Duodenal mucosa (tissue), 2 donors: Measurements from ENCODE around the gene CTDP1.

Experiments used
- H3K27ac ChIP-seq: one replicate; pipeline ENCODE4 v1.7.0; 2013; ENCODE audit warnings: low read depth, low read length
- H3K27me3 ChIP-seq, 2 donors: one replicate each; pipeline ENCODE4 v1.7.0; 2013; ENCODE audit warnings: low read length in 2 of 2, control low read depth in 1 of 2; ENCODE audit not compliant: insufficient read depth in 2 of 2, control insufficient read depth in 1 of 2
- H3K36me3 ChIP-seq, 2 donors: one replicate each; pipeline ENCODE4 v1.7.0; 2013; ENCODE audit warnings: low read length in 2 of 2, control low read depth in 1 of 2; ENCODE audit not compliant: insufficient read depth in 2 of 2, control insufficient read depth in 1 of 2
- H3K4me1 ChIP-seq, 2 donors: one replicate each; pipeline ENCODE4 v1.7.0; 2013; ENCODE audit warnings: low read length in 2 of 2, control low read depth in 1 of 2; ENCODE audit not compliant: insufficient read depth in 2 of 2, control insufficient read depth in 1 of 2
- H3K4me3 ChIP-seq, 2 donors: one replicate each; pipeline ENCODE4 v1.7.0; 2013; ENCODE audit warnings: low read length in 2 of 2, low read depth in 1 of 2
- H3K9ac ChIP-seq, 2 donors: one replicate each; pipeline ENCODE4 v1.7.0; 2013; ENCODE audit warnings: low read length in 2 of 2, low read depth in 1 of 2
- H3K9me3 ChIP-seq, 2 donors: one replicate each; pipeline ENCODE4 v1.7.0; 2013; ENCODE audit warnings: low read length in 2 of 2, control low read depth in 1 of 2; ENCODE audit not compliant: control insufficient read depth in 1 of 2

CTDP1 gene

DNA sequence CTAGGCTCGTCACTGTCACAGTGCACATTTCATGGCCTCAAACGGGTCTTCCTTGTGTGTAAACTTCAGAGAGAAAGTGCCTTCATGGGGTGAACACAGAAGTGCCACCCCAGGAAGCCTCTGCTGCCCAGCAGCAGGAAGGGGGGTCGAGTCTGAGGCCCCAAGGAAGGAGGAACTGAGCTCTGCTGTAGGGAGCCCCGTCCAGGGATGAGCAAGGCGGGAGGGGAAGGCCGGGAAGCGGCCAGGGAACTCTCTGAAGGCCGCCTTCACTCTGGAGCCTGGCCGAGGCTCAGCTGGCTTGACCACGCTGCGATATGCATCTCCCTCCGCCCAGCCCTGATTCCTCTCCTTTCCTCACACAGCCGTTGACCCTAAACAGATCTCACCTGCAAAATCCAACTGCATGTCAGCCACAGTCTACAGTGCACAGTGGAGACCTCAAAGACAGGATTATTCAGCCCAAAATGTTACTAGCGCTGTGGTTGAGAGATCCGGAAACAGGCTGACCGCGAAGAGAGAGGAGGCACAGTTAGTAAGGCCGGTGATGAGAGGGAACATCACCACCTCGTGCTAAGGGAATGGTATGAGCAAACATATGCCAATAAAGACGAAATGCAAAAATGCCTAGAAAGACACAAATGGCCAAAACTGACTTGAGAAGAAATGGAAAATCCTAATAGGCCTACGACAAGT lies 34.2 kb upstream of the CTDP1 start:
- Histone ChIP-seq H3K36me3 (no peaks in the 10 kb centered on the region), H3K27ac (no peak overlapping the region), H3K4me1 (no peaks in the 10 kb centered on the region), H3K9me3 (no peaks in the 10 kb centered on the region), H3K27me3 (no peaks in the 10 kb centered on the region), H3K9ac (no peak overlapping the region), H3K4me3 (no peak overlapping the region)

DNA sequence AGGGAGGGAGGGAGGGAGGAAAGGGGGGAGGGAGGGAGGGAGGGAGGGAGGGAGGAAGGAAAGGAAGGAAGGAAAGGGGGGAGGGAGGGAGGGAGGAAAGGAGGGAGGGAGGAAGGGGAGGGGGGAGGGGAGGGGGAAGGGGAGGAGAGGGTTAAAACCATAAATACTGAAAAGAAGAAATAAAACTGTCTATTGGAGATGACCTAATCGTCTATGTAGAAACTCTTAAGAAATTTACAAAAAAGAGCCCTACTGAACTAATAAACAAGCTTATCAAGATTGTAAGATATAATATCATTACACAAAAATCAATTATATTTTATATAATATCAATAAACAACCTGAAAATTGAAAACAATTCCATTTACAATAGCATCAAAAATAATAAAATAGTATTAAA lies 32.3 kb upstream of the CTDP1 start:
- Histone ChIP-seq H3K36me3 (no peaks in the 10 kb centered on the region), H3K4me1 (no peaks in the 10 kb centered on the region), H3K9ac (no peak overlapping the region), H3K9me3 (no peaks in the 10 kb centered on the region), H3K27me3 (no peaks in the 10 kb centered on the region), H3K27ac (no peak overlapping the region), H3K4me3 (no peak overlapping the region)

DNA sequence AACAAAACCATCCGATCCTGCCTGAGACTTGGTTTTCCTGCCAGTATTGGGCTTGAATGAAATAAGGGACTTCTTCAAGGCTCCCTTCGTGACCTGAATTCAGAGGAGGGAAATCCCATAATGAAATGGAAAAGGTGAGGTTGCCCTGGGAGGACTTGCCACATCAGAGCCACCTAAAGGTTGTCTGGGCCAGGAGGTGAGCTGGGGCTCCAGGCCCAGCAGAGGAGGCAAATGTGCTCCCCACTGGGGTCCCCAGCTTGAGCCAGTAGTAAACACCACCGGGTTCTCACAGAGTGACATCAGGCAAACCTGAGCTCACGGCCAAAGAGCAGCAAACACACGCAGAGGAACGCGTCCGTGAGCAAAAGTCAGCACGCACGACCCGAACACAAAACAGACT lies 28.6 kb upstream of the CTDP1 start:
- H3K9me3 ChIP-seq, result no peaks in the 10 kb centered on the region
- H3K27ac ChIP-seq, result no peak overlapping the region
- no peaks in the 10 kb centered on the region for H3K27me3 ChIP-seq
- H3K4me1 ChIP-seq, result no peaks in the 10 kb centered on the region
- H3K4me3 ChIP-seq, result no peak overlapping the region
- no peak overlapping the region for H3K9ac ChIP-seq
- H3K36me3 ChIP-seq, result no peaks in the 10 kb centered on the region

DNA sequence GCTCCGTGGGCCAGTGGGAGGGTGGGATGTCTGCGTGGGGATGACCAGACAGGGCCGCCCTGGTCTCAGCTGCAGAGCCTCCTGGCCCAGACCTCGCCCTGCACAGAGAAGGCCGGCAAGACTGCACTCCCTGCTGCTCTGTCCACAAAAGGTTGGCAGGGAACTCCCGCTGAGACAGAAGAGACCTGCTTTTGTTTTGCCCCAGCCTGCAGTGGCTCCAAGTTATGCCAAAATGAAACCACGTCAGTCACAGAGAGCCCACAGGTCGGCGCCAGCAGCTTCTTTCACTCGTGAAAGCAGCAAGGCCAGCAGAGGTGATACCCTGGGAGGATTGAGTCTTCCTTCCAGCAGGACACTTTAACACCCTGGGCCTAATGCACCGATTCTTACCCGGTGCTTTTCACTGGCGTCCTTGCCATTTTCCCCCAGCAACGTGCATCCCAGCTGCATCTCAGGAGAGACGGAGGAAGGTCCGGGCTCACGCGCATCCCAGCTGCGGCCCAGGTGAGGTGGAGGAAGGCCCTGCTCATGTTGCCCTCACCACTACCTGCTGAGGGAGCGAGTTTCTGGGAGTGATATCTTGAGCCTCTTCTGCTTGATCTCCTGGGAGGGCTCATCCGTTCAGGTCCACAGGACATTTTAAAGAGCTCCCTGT lies 22.1 kb upstream of the CTDP1 start:
- Histone ChIP-seq H3K9ac (no peak overlapping the region), H3K36me3 (no peaks in the 10 kb centered on the region), H3K27me3 (peaks cover 2 to 4% of the 10 kb centered on the region in 2 donors), H3K4me1 (no peaks in the 10 kb centered on the region), H3K27ac (no peak overlapping the region), H3K9me3 (no peaks in the 10 kb centered on the region), H3K4me3 (no peak overlapping the region)

DNA sequence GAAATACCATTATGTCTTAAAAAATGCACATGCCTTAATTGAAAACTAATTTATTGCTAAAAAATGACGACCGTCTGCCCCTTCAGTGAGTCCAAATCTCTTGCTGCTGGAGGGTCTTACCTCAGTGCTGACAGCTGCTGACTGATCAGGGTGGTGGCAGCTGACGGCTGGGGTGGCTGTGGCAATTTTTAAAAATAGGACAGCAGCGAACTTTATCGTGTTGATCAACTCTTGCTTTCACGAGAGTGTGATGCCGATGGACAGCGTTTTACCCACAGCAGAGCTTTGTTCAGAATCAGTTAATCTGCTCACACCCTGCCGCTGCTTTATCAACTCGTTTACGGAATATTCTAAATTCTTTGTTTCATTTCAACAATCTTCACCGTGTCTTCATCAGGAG lies 21.2 kb upstream of the CTDP1 start:
- Histone ChIP-seq H3K4me1 (no peaks in the 10 kb centered on the region), H3K27ac (no peak overlapping the region), H3K4me3 (no peak overlapping the region), H3K36me3 (no peaks in the 10 kb centered on the region), H3K27me3 (peaks cover 4% of the 10 kb centered on the region in 2 donors), H3K9me3 (no peaks in the 10 kb centered on the region), H3K9ac (no peak overlapping the region)

DNA sequence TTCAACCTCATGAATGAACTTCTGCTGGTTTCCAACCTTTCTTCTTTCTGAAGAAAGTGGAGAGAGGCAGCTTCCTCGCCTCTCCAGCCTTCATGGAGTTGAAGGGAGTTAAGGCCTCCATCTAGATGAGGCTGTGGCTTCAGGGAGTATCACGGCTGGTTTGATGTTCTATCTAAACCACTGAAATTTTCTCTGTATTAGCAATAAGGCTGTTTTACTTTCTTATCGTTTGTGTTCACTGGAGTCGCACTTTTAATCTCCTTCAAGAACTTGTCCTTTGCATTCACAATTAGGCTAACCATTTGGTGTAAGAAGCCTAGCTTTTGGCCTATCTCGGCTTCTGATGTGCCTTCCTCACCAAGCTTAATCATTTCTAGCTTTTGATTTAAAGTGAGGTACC lies 19.9 kb upstream of the CTDP1 start:
- peaks cover 4% of the 10 kb centered on the region in 2 donors for H3K27me3 ChIP-seq
- H3K4me3 ChIP-seq, result no peak overlapping the region
- H3K4me1 ChIP-seq, result no peaks in the 10 kb centered on the region
- H3K36me3 ChIP-seq, result no peaks in the 10 kb centered on the region
- no peak overlapping the region for H3K9ac ChIP-seq
- no peaks in the 10 kb centered on the region for H3K9me3 ChIP-seq
- no peak overlapping the region for H3K27ac ChIP-seq

DNA sequence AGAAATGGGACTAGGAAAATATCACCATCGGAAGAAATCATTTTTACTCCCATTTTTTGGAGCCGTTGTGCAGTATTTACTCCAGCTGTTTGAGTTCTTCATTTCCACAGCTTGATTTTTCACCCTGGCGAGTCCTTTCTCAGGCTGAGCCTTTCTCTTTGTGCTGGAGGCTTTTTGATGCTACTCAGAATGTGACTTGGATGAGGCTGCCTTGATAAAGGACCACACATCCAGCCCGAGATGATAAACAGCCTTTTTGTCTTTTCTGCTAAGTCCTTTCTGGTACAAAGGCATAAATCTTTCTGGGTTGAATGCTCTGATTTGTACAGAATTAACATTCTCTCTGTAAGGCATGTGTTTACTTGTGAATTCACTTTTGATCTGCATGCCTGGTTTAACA lies 17.6 kb upstream of the CTDP1 start:
- no peaks in the 10 kb centered on the region for H3K4me1 ChIP-seq
- H3K36me3 ChIP-seq, result no peaks in the 10 kb centered on the region
- no peak overlapping the region for H3K4me3 ChIP-seq
- no peak overlapping the region for H3K9ac ChIP-seq
- peaks cover 4% of the 10 kb centered on the region in 2 donors for H3K27me3 ChIP-seq
- H3K27ac ChIP-seq, result no peak overlapping the region
- H3K9me3 ChIP-seq, result no peaks in the 10 kb centered on the region

DNA sequence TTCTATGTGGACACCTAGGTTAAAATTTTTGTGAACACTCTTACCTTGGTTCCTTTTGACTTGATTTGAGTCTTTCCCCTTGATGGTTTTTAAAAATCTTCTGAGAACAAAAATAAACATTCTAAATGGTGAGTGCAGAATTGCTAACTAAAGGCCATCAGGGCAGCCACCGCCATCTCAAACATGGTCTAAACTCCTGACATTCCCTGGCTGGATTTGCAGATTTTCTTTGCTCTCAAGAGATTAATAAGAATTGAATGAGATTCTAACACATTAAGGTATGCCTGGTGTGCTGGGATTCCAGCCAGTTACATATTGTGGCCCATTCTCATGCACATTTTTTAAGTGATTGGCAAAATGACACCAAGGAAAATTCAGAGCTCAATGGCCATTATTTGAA lies 17.2 kb upstream of the CTDP1 start:
- Histone ChIP-seq H3K27me3 (peaks cover 4% of the 10 kb centered on the region in 2 donors), H3K4me3 (no peak overlapping the region), H3K27ac (no peak overlapping the region), H3K4me1 (no peaks in the 10 kb centered on the region), H3K9me3 (no peaks in the 10 kb centered on the region), H3K36me3 (no peaks in the 10 kb centered on the region), H3K9ac (no peak overlapping the region)

DNA sequence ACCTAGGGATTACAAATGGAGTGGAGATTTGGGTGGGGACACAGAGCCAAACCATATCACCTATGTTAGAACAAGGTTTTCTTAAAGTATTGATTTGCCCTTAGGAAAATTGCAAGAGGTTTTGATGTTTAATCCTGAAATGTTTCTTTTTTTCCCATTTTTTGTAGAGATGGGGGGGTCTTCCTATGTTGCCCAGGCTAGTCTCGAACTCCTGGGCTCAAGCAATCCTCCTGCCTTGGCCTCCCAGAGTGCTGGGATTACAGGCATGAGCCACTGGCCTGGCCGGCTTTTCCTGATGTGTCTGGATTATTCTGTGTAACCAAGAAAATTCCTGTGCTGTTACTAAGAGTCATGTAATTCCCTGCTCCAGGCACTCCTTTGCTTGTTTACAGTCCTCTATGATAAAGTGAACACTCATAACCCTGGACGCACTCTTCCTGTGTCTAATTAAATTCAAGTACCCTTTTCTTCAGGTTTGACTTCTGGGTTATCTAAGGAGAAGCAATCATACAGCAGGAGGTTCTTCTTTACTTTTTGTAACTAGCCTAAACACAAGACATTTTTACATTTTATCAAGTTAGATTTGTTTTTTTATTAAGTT lies 15.0 kb upstream of the CTDP1 start:
- no peak overlapping the region for H3K9ac ChIP-seq
- H3K27ac ChIP-seq, result no peak overlapping the region
- no peak overlapping the region for H3K4me3 ChIP-seq
- H3K9me3 ChIP-seq, result no peaks in the 10 kb centered on the region
- H3K27me3 ChIP-seq, result peaks cover 4% of the 10 kb centered on the region in 2 donors
- no peaks in the 10 kb centered on the region for H3K4me1 ChIP-seq
- H3K36me3 ChIP-seq, result no peaks in the 10 kb centered on the region

DNA sequence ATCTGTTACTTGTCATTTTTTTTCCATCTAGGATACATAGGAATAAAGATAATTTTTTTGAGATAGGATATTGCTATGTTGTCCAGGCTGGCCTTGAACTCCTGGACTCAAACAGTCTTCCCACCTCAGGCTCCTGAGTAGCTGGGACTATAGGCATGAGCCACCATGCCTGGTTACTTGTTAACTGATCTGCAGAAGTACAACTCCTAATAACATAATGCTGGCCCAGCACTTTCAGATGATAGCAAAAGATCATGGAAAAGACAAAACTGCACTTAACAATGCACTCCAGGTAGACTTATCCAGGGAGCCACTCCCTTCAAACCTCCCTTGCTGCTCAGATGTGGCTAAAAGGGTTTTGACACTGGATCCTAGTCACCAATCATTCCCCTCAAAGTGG lies 11.4 kb upstream of the CTDP1 start:
- H3K27me3 ChIP-seq, result no peaks in the 10 kb centered on the region
- H3K9me3 ChIP-seq, result no peaks in the 10 kb centered on the region
- H3K36me3 ChIP-seq, result no peaks in the 10 kb centered on the region
- H3K4me1 ChIP-seq, result no peaks in the 10 kb centered on the region
- no peak overlapping the region for H3K27ac ChIP-seq
- H3K4me3 ChIP-seq, result no peak overlapping the region
- H3K9ac ChIP-seq, result no peak overlapping the region
